ENCODE results near the gene PRKAR1B. TPM values are rescaled to one million over a fixed set of nuclear protein-coding genes. Genes with fewer than 3 reads are reported as not detected.
A peak's percentile ranks its signal among the peaks of the same experiment; 100 is the strongest.

PRKAR1B gene
- total and polyA plus RNA-seq, 2 donors: 13.7 to 15.4 TPM

GRCh38 chr7:699476-700170 lies 27.5 kb downstream of the PRKAR1B start:
- Histone ChIP-seq H3K4me1 (ENCODE audit: control insufficient read depth in 2 of 2, insufficient read depth in 2 of 2, low read length in 2 of 2) (no peaks in the 10 kb centered on the region), H3K27me3 (ENCODE audit: control insufficient read depth in 2 of 2, insufficient read depth in 1 of 2, low read length in 1 of 2) (no peaks in the 10 kb centered on the region), H3K4me3 (ENCODE audit: low read length in 2 of 2) (no peak overlapping the region), H3K36me3 (ENCODE audit: control insufficient read depth in 2 of 2, insufficient read depth in 2 of 2, low read length in 1 of 2) (peaks cover 0 to 5% of the 10 kb centered on the region in 2 donors), H3K9me3 (ENCODE audit: control insufficient read depth in 2 of 2, insufficient read depth in 1 of 2, low read length in 1 of 2) (peaks cover 1 to 5% of the 10 kb centered on the region in 2 donors), H3K27ac (ENCODE audit: low read depth in 1 of 2, low read length in 1 of 2) (no peak overlapping the region)
- no peak for DNase-seq (ENCODE audit: low read depth in 6 of 9, low spot score in 9 of 9)
- 95% methylated on average over 17 of the region's 17 CpGs for WGBS

DNA sequence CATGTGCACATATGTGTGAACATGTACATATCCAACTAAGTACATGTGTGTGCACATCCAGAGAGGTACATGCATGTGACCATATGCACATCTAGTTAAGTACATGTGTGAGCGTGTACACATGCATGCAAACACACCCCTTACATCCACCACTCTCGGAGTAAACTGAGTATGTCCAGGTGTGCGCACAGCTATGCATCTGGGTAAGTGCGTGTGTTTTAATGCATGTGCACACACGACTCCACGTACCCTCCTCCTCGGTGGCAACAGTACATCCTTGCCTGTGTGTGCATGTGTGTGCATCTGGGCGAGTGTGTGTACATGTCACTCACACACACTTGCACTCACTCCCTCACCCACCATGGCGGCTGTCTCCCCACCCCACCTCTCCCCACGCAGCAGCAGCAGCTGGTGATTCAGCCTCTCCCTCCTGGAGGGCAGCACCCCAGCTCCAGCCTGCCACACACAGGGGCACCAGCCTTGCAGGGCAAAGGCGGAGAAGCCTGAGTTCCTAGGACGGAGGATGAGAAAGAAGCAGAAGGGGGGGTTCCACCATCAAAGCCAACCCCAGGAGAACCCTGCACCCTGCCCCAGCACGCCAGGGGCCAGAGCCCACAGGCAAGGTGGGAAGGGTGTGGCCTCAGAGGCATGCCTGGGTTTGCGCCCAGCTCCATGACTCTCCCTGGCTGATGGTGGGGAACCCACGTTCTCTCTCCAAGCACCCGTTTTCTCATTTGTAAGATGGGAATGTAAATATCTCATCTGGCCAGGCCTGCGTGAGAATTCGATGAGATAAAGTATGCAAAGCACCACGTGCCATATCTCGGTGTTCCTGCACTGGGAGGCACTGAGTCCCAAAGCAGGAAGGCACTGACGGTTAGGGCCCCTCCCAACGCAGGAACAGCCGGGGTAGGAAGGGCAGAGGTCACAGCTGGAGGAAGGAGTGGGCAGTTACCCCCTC lies 28.3 kb downstream of the PRKAR1B start:
- Histone ChIP-seq H3K9me3 (ENCODE audit: control insufficient read depth in 2 of 2, insufficient read depth in 1 of 2, low read length in 1 of 2) (peaks cover 1 to 12% of the 10 kb centered on the region in 2 donors), H3K4me1 (ENCODE audit: control insufficient read depth in 2 of 2, insufficient read depth in 2 of 2, low read length in 2 of 2) (no peaks in the 10 kb centered on the region), H3K27ac (ENCODE audit: low read depth in 1 of 2, low read length in 1 of 2) (no peak overlapping the region), H3K27me3 (ENCODE audit: control insufficient read depth in 2 of 2, insufficient read depth in 1 of 2, low read length in 1 of 2) (no peaks in the 10 kb centered on the region), H3K4me3 (ENCODE audit: low read length in 2 of 2) (no peak overlapping the region), H3K36me3 (ENCODE audit: control insufficient read depth in 2 of 2, insufficient read depth in 2 of 2, low read length in 1 of 2) (peaks cover 0 to 5% of the 10 kb centered on the region in 2 donors)
- 93% methylated on average over 23 of the region's 23 CpGs for WGBS
- DNase-seq (ENCODE audit: low read depth in 6 of 9, low spot score in 9 of 9): no peak

GRCh38 chr7:696812-697551 lies 30.1 kb downstream of the PRKAR1B start:
- Histone ChIP-seq H3K4me1 (ENCODE audit: control insufficient read depth in 2 of 2, insufficient read depth in 2 of 2, low read length in 2 of 2) (no peaks in the 10 kb centered on the region), H3K27me3 (ENCODE audit: control insufficient read depth in 2 of 2, insufficient read depth in 1 of 2, low read length in 1 of 2) (no peaks in the 10 kb centered on the region), H3K36me3 (ENCODE audit: control insufficient read depth in 2 of 2, insufficient read depth in 2 of 2, low read length in 1 of 2) (peaks cover 0 to 5% of the 10 kb centered on the region in 2 donors), H3K9me3 (ENCODE audit: control insufficient read depth in 2 of 2, insufficient read depth in 1 of 2, low read length in 1 of 2) (peaks cover 0 to 24% of the 10 kb centered on the region in 2 donors), H3K4me3 (ENCODE audit: low read length in 2 of 2) (no peak overlapping the region), H3K27ac (ENCODE audit: low read depth in 1 of 2, low read length in 1 of 2) (no peak overlapping the region)
- DNase-seq (ENCODE audit: low read depth in 6 of 9, low spot score in 9 of 9): no peak
- 96% methylated on average over 29 of the region's 29 CpGs for WGBS

DNA sequence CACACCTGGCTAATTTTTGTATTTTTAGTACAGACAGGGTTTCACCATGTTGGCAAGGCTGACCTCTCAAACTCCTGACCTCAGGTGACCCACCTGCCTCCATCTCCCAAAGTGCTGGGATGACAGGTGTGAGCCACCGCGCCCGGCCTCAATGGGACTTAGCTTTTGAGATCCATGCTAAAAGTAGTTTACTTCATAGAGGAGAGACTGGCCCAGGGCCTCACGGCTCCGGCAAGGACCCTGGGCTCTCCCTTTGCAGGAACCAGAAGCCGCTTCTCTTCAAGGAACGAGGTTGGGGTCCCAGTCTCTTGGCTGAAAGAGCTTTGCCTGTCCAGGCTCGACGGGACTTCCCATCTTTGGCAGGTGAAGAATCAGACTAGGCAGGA lies 30.7 kb downstream of the PRKAR1B start:
- Histone ChIP-seq H3K4me1 (ENCODE audit: control insufficient read depth in 2 of 2, insufficient read depth in 2 of 2, low read length in 2 of 2) (no peaks in the 10 kb centered on the region), H3K27ac (ENCODE audit: low read depth in 1 of 2, low read length in 1 of 2) (no peak overlapping the region), H3K4me3 (ENCODE audit: low read length in 2 of 2) (no peak overlapping the region), H3K9me3 (ENCODE audit: control insufficient read depth in 2 of 2, insufficient read depth in 1 of 2, low read length in 1 of 2) (peaks cover 0 to 29% of the 10 kb centered on the region in 2 donors), H3K36me3 (ENCODE audit: control insufficient read depth in 2 of 2, insufficient read depth in 2 of 2, low read length in 1 of 2) (peaks cover 0 to 5% of the 10 kb centered on the region in 2 donors), H3K27me3 (ENCODE audit: control insufficient read depth in 2 of 2, insufficient read depth in 1 of 2, low read length in 1 of 2) (no peaks in the 10 kb centered on the region)
- no peak for DNase-seq (ENCODE audit: low read depth in 6 of 9, low spot score in 9 of 9)
- 96% methylated on average over 9 of the region's 9 CpGs for WGBS

DNA sequence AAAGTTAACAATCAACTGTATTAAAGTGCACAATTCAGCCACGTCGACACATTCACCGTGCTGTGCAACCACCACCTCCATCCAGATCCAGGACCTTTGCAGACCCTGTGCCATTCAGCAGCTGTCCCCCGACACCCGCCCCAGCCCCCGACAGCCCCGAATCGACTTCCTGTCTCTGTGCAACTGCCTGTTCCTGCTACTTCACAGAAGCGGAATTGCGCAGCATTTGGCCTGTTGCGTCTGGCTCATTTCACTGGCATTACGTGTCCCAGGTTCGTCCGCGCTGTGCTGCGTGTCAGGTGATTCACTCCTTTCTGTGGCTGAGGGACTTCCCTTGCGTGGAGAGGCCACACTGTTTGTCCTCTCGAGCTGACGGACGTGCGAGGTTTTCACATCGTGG lies 33.8 kb downstream of the PRKAR1B start:
- no peak overlapping the region for H3K4me3 ChIP-seq (ENCODE audit: low read length in 2 of 2)
- H3K36me3 ChIP-seq (ENCODE audit: control insufficient read depth in 2 of 2, insufficient read depth in 2 of 2, low read length in 1 of 2): peaks cover 0 to under 1% of the 10 kb centered on the region in 2 donors
- H3K27me3 ChIP-seq (ENCODE audit: control insufficient read depth in 2 of 2, insufficient read depth in 1 of 2, low read length in 1 of 2): no peaks in the 10 kb centered on the region
- no peak for DNase-seq (ENCODE audit: low read depth in 6 of 9, low spot score in 9 of 9)
- peaks cover 5 to 50% of the 10 kb centered on the region in 2 donors for H3K9me3 ChIP-seq (ENCODE audit: control insufficient read depth in 2 of 2, insufficient read depth in 1 of 2, low read length in 1 of 2)
- 96% methylated on average over 22 of the region's 22 CpGs for WGBS
- H3K27ac ChIP-seq (ENCODE audit: low read depth in 1 of 2, low read length in 1 of 2): no peak overlapping the region
- H3K4me1 ChIP-seq (ENCODE audit: control insufficient read depth in 2 of 2, insufficient read depth in 2 of 2, low read length in 2 of 2): no peaks in the 10 kb centered on the region

DNA sequence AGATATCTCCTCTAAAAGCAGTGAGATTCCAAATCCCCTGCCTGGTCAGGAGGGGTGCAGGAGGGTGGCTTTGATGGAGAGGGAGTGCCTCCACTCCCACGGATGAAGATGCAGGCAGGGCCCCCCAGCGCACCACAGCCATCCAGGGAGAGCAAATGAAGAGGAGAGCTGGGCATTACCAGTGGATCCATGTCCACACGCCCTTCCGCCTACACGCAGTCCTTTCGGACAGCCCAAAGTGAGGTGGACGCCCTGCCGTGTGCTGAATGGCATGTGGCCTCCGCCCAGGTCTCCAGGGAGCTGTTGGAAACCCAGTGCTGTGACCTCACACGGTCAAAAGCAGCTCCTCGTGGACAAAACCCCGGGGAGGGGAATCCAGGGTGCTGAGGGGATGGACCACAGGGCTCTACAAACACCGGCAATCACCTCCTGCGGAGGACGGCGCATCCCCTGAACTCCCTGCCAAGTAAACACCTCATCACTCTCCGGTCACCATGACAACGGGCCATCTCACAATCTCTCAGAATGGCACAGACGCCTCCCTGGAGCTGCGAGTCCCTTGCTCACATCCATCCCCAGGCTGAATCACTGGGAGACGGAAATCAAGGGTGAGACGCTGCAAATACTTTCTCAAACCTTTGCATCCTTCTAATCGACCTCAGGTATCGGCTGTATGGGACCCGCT lies 35.6 kb downstream of the PRKAR1B start:
- DNase-seq (ENCODE audit: low read depth in 6 of 9, low spot score in 9 of 9): no peak
- H3K36me3 ChIP-seq (ENCODE audit: control insufficient read depth in 2 of 2, insufficient read depth in 2 of 2, low read length in 1 of 2): no peaks in the 10 kb centered on the region
- WGBS: 98% methylated on average over 25 of the region's 25 CpGs

GRCh38 chr7:690478-691360 lies 36.4 kb downstream of the PRKAR1B start:
- no peaks in the 10 kb centered on the region for H3K27me3 ChIP-seq (ENCODE audit: control insufficient read depth in 2 of 2, insufficient read depth in 1 of 2, low read length in 1 of 2)
- DNase-seq (ENCODE audit: low read depth in 6 of 9, low spot score in 9 of 9): no peak
- H3K9me3 ChIP-seq (ENCODE audit: control insufficient read depth in 2 of 2, insufficient read depth in 1 of 2, low read length in 1 of 2): peaks cover 5 to 57% of the 10 kb centered on the region in 2 donors
- H3K4me3 ChIP-seq (ENCODE audit: low read length in 2 of 2): no peak overlapping the region
- H3K4me1 ChIP-seq (ENCODE audit: control insufficient read depth in 2 of 2, insufficient read depth in 2 of 2, low read length in 2 of 2): no peaks in the 10 kb centered on the region
- H3K27ac ChIP-seq (ENCODE audit: low read depth in 1 of 2, low read length in 1 of 2): no peak overlapping the region
- 99% methylated on average over 27 of the region's 27 CpGs for WGBS
- H3K36me3 ChIP-seq (ENCODE audit: control insufficient read depth in 2 of 2, insufficient read depth in 2 of 2, low read length in 1 of 2): no peaks in the 10 kb centered on the region

More for the DNA sequence above, 35.6 kb downstream of the PRKAR1B start:
- H3K27ac ChIP-seq (ENCODE audit: low read depth in 1 of 2, low read length in 1 of 2): no peak overlapping the region
- H3K9me3 ChIP-seq (ENCODE audit: control insufficient read depth in 2 of 2, insufficient read depth in 1 of 2, low read length in 1 of 2): peaks cover 5 to 54% of the 10 kb centered on the region in 2 donors
- no peaks in the 10 kb centered on the region for H3K27me3 ChIP-seq (ENCODE audit: control insufficient read depth in 2 of 2, insufficient read depth in 1 of 2, low read length in 1 of 2)
- no peak overlapping the region for H3K4me3 ChIP-seq (ENCODE audit: low read length in 2 of 2)
- H3K4me1 ChIP-seq (ENCODE audit: control insufficient read depth in 2 of 2, insufficient read depth in 2 of 2, low read length in 2 of 2): no peaks in the 10 kb centered on the region

DNA sequence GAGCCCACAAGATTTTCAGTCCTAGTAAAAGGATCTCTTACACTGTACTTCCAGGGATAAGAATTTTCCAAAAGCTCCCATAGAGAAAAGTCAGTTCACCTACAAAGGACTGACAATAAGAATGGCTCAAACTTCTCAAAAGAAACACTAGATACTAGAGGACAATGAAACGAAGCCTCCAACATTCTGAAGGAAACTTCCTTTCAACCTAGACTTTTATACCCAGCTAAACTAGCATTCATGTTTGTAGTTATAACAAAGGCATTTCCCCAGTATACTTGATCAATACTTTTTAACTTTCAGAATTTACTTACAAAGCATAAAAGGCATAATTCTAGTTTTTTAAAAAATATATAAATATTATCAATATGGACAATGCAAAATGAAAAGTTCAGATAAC lies 41.5 kb downstream of the PRKAR1B start:
- Histone ChIP-seq H3K27ac (ENCODE audit: low read depth in 1 of 2, low read length in 1 of 2) (no peak overlapping the region), H3K36me3 (ENCODE audit: control insufficient read depth in 2 of 2, insufficient read depth in 2 of 2, low read length in 1 of 2) (peaks cover 0 to 3% of the 10 kb centered on the region in 2 donors), H3K4me3 (ENCODE audit: low read length in 2 of 2) (no peak overlapping the region), H3K4me1 (ENCODE audit: control insufficient read depth in 2 of 2, insufficient read depth in 2 of 2, low read length in 2 of 2) (no peaks in the 10 kb centered on the region), H3K9me3 (ENCODE audit: control insufficient read depth in 2 of 2, insufficient read depth in 1 of 2, low read length in 1 of 2) (peaks cover 8 to 54% of the 10 kb centered on the region in 2 donors), H3K27me3 (ENCODE audit: control insufficient read depth in 2 of 2, insufficient read depth in 1 of 2, low read length in 1 of 2) (no peaks in the 10 kb centered on the region)
- DNase-seq (ENCODE audit: low read depth in 6 of 9, low spot score in 9 of 9): peak in 1 of 9 donors; percentile 9
- 100% methylated on average over 1 of the region's 1 CpG for WGBS
